A673 (cell line): ENCODE results near the gene TRA2B.

Experiments
- CTCF ChIP-seq: fragments of 300-800, 200-600 bp; sonication (generic); conservative IDR thresholded peaks from 2 replicates; pipeline ENCODE4 v1.5.1; 2017; ENCODE audit warnings: low read depth, mild to moderate bottlenecking, antibody characterized with exemption, low read length, moderate library complexity, mixed read lengths
- EZH2 ChIP-seq: fragments of 200-600 bp; sonication (generic); IDR thresholded peaks from 2 replicates; pipeline ENCODE4 v1.6.1; 2017; ENCODE audit warnings: borderline replicate concordance, low read depth, mild to moderate bottlenecking, mixed read lengths, antibody characterized with exemption, low read length; ENCODE audit not compliant: poor library complexity, severe bottlenecking

GRCh38 chr3:185984203-185984602 is 46.4 kb upstream of the TRA2B start:
- TF ChIP-seq CTCF (no peak), EZH2 (no peak)
